ENCODE measurements around the gene CCL1. TPM values are rescaled to one million over a fixed set of nuclear protein-coding genes. Genes with fewer than 3 reads are reported as not detected.

The CCL1 gene
- total RNA-seq, 1 donor from 2014 or later, result not detected

- no peak for DNase-seq
- Histone ChIP-seq H3K27ac (replicated peaks) (no peak overlapping the region), H3K27me3 (ENCODE audit: low read depth) (peaks cover 78% of the 10 kb centered on the region), H3K4me3 (no peak overlapping the region), H3K36me3 (no peaks in the 10 kb centered on the region), H3K4me1 (no peaks in the 10 kb centered on the region), H3K9me3 (replicated peaks) (no peaks in the 10 kb centered on the region)
- no peak for TF ChIP-seq CTCF (IDR thresholded peaks at IDR 0.05; ENCODE audit: borderline replicate concordance)
- intact Hi-C loops (cut with micrococcal nuclease), result no loop called here
These were observed 21.2 kb upstream of the CCL1 start for GRCh38 chr17:34384271-34384670.

- no peak overlapping the region for H3K4me3 ChIP-seq
- no peaks in the 10 kb centered on the region for H3K9me3 ChIP-seq (replicated peaks)
- no peaks in the 10 kb centered on the region for H3K36me3 ChIP-seq
- H3K4me1 ChIP-seq, result no peaks in the 10 kb centered on the region
- H3K27me3 ChIP-seq (ENCODE audit: low read depth), result peaks cover 77% of the 10 kb centered on the region
- H3K27ac ChIP-seq (replicated peaks), result no peak overlapping the region
- DNase-seq, result no peak
- intact Hi-C loops (cut with micrococcal nuclease), result no loop called here
- no peak for TF ChIP-seq CTCF (IDR thresholded peaks at IDR 0.05; ENCODE audit: borderline replicate concordance)
These were observed 20.2 kb upstream of the CCL1 start for GRCh38 chr17:34383216-34383615.

- H3K9me3 ChIP-seq (replicated peaks), result no peaks in the 10 kb centered on the region
- no peak overlapping the region for H3K27ac ChIP-seq (replicated peaks)
- TF ChIP-seq CTCF (IDR thresholded peaks at IDR 0.05; ENCODE audit: borderline replicate concordance), result no peak
- H3K4me3 ChIP-seq, result no peak overlapping the region
- peaks cover 77% of the 10 kb centered on the region for H3K27me3 ChIP-seq (ENCODE audit: low read depth)
- intact Hi-C loops (cut with micrococcal nuclease), result no loop called here
- H3K4me1 ChIP-seq, result no peaks in the 10 kb centered on the region
- H3K36me3 ChIP-seq, result no peaks in the 10 kb centered on the region
- DNase-seq, result no peak
These were observed 19.6 kb upstream of the CCL1 start for GRCh38 chr17:34382621-34383124.

- no peak overlapping the region for H3K27ac ChIP-seq (replicated peaks)
- H3K4me3 ChIP-seq, result no peak overlapping the region
- DNase-seq, result no peak
- TF ChIP-seq CTCF (IDR thresholded peaks at IDR 0.05; ENCODE audit: borderline replicate concordance), result no peak
- intact Hi-C loops (cut with micrococcal nuclease), result no loop called here
- H3K36me3 ChIP-seq, result no peaks in the 10 kb centered on the region
- H3K27me3 ChIP-seq (ENCODE audit: low read depth), result peaks cover 57% of the 10 kb centered on the region
- no peaks in the 10 kb centered on the region for H3K4me1 ChIP-seq
- H3K9me3 ChIP-seq (replicated peaks), result no peaks in the 10 kb centered on the region
These were observed 16.8 kb upstream of the CCL1 start for GRCh38 chr17:34379868-34380267.

- no peak overlapping the region for H3K4me3 ChIP-seq
- DNase-seq, result no peak
- peaks cover 51% of the 10 kb centered on the region for H3K27me3 ChIP-seq (ENCODE audit: low read depth)
- H3K36me3 ChIP-seq, result no peaks in the 10 kb centered on the region
- H3K9me3 ChIP-seq (replicated peaks), result no peaks in the 10 kb centered on the region
- no peak for TF ChIP-seq CTCF (IDR thresholded peaks at IDR 0.05; ENCODE audit: borderline replicate concordance)
- no peak overlapping the region for H3K27ac ChIP-seq (replicated peaks)
- no peaks in the 10 kb centered on the region for H3K4me1 ChIP-seq
- intact Hi-C loops (cut with micrococcal nuclease), result no loop called here
These were observed 15.7 kb upstream of the CCL1 start for GRCh38 chr17:34378664-34379101.
